ENCODE results near the gene KIAA0825.

DNA sequence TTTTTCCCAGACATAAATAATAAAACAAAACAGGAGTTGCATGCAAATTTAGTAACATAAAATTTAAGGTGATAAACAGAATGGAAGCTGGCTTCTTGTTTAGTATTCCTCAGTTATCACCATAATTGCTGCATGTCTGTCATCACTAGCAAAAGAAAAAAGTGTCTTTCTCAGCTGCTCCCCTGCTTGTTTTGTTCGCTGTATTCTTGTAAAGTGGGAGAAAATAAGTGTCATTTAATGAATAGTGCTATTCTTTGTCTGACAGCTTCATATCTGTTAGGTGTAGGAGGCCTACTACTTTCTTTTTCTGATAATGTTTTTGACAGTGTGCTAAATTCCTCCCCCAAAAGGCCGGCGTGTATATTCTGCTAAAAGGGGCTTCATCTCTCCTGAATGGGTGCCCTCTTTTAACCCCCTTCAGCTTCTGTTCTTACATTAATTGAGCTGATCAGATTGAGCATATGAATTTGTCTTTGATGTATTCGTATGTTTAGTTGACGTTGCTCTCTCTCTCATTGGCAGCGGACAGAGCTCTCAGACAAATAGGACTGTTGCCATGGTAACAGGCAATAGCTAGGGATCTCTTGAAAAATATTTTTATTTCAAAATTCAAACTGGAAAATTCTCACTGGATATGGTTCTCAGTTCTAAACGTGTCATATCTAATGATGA, 303.8 kb downstream of the KIAA0825 start:
- TF ChIP-seq CTCF (IDR thresholded peaks at IDR 0.05 in 4 of 5, conservative IDR thresholded peaks at IDR 0.05 in 1 of 5) (no peak), POLR2A (IDR thresholded peaks at IDR 0.05) (no peak)
